Measurements from ENCODE around the gene EPC2. TPM values are rescaled to one million over a fixed set of nuclear protein-coding genes. Genes with fewer than 3 reads are reported as not detected.

The EPC2 gene
- total and polyA plus RNA-seq, 7 donors: 9.2 to 31.4 (median 29.1) TPM

DNA sequence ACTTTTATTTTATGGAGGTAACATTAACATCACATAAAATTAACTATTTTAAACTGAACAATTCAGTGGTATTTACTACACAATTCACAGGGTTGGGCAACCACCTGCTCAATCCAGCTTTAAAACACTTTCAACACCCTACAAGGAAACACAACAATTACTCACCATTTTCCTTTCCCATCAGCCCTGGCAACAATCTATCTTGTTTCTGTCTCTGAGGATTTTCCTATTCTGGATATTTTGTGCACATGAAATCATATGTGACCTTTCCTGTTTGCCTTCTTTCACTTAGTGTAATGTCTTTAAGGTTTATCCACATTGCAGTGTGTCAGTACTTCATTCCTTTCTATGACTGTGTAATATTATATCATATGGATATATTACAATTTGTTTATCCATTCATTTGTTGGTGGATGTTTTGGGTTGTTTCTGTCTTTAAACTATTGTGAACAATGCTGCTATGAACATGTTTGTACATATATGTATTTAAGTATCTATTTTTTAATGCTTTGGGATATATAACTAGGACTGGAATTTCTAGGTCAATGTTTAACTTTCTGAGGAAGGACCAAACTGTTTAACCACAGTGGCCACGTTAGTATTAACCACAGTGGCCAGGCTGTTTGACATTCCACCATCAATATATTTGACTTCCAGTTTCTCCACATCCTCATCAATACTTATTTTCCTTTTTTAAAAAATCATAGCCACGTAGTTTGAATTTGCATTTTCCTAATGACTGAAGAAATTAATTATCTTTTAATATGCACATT lies 158.1 kb downstream of the EPC2 start:
- Histone ChIP-seq H3K4me3 (no peak overlapping the region), H3K36me3 (no peaks in the 10 kb centered on the region), H3K27me3 (no peaks in the 10 kb centered on the region), H3K4me1 (no peaks in the 10 kb centered on the region), H3K27ac (no peak overlapping the region), H3K9me3 (peaks cover 0 to 4% (median under 1%) of the 10 kb centered on the region in 4 donors)
- intact Hi-C loops (cut with DNase I): no loop called here
- 49 to 80% methylated on average over 2 of the region's 2 CpGs for WGBS, 2 donors
- TF ChIP-seq, protein P1, sequence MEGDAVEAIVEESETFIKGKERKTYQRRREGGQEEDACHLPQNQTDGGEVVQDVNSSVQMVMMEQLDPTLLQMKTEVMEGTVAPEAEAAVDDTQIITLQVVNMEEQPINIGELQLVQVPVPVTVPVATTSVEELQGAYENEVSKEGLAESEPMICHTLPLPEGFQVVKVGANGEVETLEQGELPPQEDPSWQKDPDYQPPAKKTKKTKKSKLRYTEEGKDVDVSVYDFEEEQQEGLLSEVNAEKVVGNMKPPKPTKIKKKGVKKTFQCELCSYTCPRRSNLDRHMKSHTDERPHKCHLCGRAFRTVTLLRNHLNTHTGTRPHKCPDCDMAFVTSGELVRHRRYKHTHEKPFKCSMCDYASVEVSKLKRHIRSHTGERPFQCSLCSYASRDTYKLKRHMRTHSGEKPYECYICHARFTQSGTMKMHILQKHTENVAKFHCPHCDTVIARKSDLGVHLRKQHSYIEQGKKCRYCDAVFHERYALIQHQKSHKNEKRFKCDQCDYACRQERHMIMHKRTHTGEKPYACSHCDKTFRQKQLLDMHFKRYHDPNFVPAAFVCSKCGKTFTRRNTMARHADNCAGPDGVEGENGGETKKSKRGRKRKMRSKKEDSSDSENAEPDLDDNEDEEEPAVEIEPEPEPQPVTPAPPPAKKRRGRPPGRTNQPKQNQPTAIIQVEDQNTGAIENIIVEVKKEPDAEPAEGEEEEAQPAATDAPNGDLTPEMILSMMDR (IDR thresholded peaks at IDR 0.05): no peak
- no peak for TF ChIP-seq EP300 (IDR thresholded peaks at IDR 0.05)
- TF ChIP-seq POLR2A (IDR thresholded peaks at IDR 0.05): no peak
- TF ChIP-seq POLR2AphosphoS5 (IDR thresholded peaks at IDR 0.05): no peak
- DNase-seq: no peak

- H3K27me3 ChIP-seq: no peaks in the 10 kb centered on the region
- no peak for TF ChIP-seq EP300 (IDR thresholded peaks at IDR 0.05)
- TF ChIP-seq, protein P1 (IDR thresholded peaks at IDR 0.05): no peak
- no peak for TF ChIP-seq POLR2AphosphoS5 (IDR thresholded peaks at IDR 0.05)
- TF ChIP-seq POLR2A (IDR thresholded peaks at IDR 0.05): no peak
- H3K36me3 ChIP-seq: no peaks in the 10 kb centered on the region
- no peak overlapping the region for H3K4me3 ChIP-seq
- H3K9me3 ChIP-seq: peaks cover 0 to 4% (median 1%) of the 10 kb centered on the region in 4 donors
- no peak for DNase-seq
- no peak overlapping the region for H3K27ac ChIP-seq
- 89 to 96% methylated on average over 5 of the region's 5 CpGs for WGBS, 2 donors
- peaks cover 0 to 31% (median 26%) of the 10 kb centered on the region in 4 donors for H3K4me1 ChIP-seq
- intact Hi-C loops (cut with DNase I): loop anchor here (5.0 kb wide), 1 partner anchor 88 kb away; no protein-coding TSS in a partner anchor
These were observed 165.5 kb downstream of the EPC2 start for GRCh38 chr2:148810081-148810480.

- H3K4me1 ChIP-seq: peaks cover 0 to 50% (median 40%) of the 10 kb centered on the region in 4 donors
- intact Hi-C loops (cut with DNase I): loop anchor here (5.0 kb wide), 1 partner anchor 90 kb away; no protein-coding TSS in a partner anchor
- no peaks in the 10 kb centered on the region for H3K27me3 ChIP-seq
- H3K4me3 ChIP-seq: no peak overlapping the region
- H3K27ac ChIP-seq: peak overlapping the region; percentile 15 to 62 (median 20)
- DNase-seq: peak; percentile 78
- WGBS, 2 donors: 28 to 55% methylated on average over 6 of the region's 6 CpGs
- H3K36me3 ChIP-seq: no peaks in the 10 kb centered on the region
- peaks cover 0 to 2% (median 0%) of the 10 kb centered on the region in 4 donors for H3K9me3 ChIP-seq
- TF ChIP-seq, protein P1 (IDR thresholded peaks at IDR 0.05): no peak
- peak in 1 of 4 donors; percentile 65 for TF ChIP-seq EP300 (IDR thresholded peaks at IDR 0.05)
- no peak for TF ChIP-seq POLR2A (IDR thresholded peaks at IDR 0.05)
- peak; percentile 18 to 75 (median 31) for TF ChIP-seq POLR2AphosphoS5 (IDR thresholded peaks at IDR 0.05)
These were observed 167.8 kb downstream of the EPC2 start for GRCh38 chr2:148812306-148812705.

- Histone ChIP-seq H3K4me1 (peaks cover 0 to 57% (median 47%) of the 10 kb centered on the region in 4 donors), H3K27me3 (no peaks in the 10 kb centered on the region), H3K36me3 (no peaks in the 10 kb centered on the region), H3K27ac (peak overlapping the region in 2 of 4 donors; percentile 25 to 69), H3K4me3 (no peak overlapping the region), H3K9me3 (no peaks in the 10 kb centered on the region)
- no peak for TF ChIP-seq POLR2A (IDR thresholded peaks at IDR 0.05)
- no peak for TF ChIP-seq POLR2AphosphoS5 (IDR thresholded peaks at IDR 0.05)
- TF ChIP-seq EP300 (IDR thresholded peaks at IDR 0.05): no peak
- TF ChIP-seq, protein P1 (IDR thresholded peaks at IDR 0.05): no peak
- WGBS, 2 donors: 79 to 85% methylated on average over 11 of the region's 11 CpGs
- intact Hi-C loops (cut with DNase I): loop anchor here (1.0 to 5.0 kb wide), 2 partner anchors 91 to 168 kb away; no protein-coding TSS in a partner anchor
- DNase-seq: no peak
These were observed 169.1 kb downstream of the EPC2 start for GRCh38 chr2:148813603-148814065.

All from sigmoid colon (tissue), 7 donors.